GM19324 (cell line): ENCODE measurements around the gene WSB2.

Source experiments
- ATAC-seq: cut with Tn5 transposase; IDR thresholded peaks from one replicate; pipeline ENCODE4 v1.9.1; 2021; ENCODE audit warnings: mild to moderate bottlenecking, moderate library complexity; ENCODE audit not compliant: unreplicated experiment, low FRiP score

Gene WSB2

GRCh38 chr12:118063576-118064391 lies 2.8 kb upstream of the WSB2 start:
- ATAC-seq: no peak

- ATAC-seq: no peak
These were observed 1.2 kb upstream of the WSB2 start for GRCh38 chr12:118061873-118062843.

DNA sequence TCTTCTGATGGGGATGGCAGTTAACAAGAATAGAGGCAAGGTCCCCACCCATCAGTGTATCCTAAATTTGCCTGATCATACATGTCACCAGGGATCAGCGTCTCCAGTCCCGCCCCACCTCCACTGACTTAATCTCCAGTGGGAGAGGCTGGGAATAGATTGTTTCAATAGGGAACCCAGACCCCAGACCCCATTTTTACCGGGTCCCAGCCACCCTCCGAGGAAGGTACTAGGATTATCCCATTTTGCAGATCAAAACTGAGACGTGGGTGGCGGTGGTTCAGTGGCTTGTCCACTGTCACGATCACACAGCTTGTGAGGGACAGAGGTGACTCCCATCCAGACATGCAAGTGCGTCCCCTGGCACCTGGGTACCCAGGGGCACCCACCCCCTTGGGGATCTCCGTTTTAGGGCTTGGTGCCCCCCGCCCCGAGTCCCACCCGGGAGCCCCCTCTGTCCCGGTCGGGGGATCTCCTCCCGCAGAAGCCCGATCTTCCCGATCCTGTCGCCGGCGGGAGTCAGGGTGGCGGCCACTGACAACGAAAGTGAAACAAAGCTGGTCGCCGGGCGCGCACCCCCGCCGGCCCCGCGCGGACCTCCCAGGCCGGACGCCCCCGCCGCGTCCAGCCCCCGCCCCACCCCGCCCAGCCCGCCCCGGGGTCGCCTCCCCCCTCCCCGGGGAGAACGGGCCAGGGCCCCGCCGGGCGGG lies 523 bp downstream of the WSB2 start:
- peak; percentile 41 for ATAC-seq

GRCh38 chr12:118059341-118060191 lies 1.4 kb downstream of the WSB2 start:
- no peak for ATAC-seq

DNA sequence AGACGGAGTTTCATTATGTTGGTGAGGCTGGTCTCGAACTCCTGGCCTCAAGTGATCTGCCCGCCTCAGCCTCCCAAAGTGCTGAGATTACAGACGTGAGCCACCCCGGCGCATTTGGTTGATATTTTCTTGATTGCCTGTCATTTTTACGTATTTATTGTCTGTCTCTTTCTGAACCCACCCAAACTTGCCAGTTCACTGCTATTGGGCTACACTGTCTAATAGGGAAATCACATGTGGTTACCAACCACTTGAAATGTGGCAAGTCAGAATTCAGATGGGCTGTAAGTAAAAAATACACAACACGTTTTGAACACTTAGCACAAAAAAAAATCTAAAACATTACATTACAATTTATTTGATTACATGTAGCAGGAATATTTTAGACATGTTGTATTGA lies 2.1 kb downstream of the WSB2 start:
- no peak for ATAC-seq

DNA sequence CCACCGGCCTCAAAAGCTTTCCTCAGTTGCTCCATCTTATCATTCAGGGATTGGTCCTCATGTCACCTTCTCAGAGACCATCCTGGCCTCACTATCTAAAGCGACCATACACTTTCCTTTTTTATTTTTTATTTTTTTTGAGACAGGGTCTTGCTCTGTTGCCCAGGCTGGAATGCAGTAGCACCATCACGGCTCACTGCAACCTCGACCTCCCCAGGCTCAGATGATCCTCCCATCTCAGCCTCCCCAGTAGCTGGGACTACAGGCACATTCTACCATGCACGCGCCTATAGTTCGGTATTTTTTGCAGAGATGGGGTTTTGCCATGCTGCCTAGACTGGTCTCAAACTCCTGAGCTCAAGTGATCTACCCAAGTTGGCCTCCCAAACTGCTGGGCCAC lies 2.8 kb downstream of the WSB2 start:
- ATAC-seq: no peak

DNA sequence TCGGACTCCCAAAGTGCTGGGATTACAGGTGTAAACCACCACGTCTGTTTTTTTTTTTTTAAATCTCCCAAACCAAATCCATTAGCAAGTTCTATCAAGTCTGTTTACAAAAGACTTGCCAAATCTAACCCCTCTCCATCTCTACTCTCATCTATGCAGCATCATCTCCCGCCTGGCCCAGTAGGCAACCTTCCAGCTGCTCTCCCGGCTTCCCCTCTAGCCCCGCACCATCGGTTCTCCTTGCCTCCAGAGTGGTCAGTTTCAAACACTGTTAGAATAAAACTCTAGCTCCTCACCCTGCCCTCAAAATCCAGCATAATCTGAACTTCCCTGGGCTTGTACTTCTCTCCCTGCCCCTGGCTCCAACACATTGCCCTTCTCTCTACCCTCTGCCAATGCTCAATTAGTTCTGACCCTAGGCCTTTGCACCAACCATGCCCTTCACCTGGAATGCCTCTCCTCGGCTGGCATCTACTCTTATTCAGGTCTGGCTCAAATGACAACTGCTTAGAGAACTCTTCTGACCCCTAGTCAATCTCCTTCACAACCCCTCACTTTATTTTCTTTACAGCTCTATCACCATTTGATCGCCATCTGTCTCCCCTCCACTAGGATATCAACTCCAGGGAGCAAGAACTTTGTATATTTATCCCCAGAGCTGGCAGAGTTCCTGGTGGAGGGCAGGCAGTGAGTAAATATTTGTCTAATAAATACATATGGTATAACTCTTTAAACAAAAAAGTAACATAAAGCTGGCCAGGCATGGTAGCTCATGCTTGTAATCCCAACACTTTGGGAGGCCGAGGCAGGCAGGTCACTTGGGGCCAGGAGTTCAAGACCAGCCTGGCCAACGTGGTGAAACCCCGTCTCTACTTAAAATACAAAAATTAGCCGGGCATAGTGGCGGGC lies 4.9 kb downstream of the WSB2 start:
- ATAC-seq: no peak

- peak; percentile 60 for ATAC-seq
These were observed 5.8 kb downstream of the WSB2 start for GRCh38 chr12:118055144-118055557.

DNA sequence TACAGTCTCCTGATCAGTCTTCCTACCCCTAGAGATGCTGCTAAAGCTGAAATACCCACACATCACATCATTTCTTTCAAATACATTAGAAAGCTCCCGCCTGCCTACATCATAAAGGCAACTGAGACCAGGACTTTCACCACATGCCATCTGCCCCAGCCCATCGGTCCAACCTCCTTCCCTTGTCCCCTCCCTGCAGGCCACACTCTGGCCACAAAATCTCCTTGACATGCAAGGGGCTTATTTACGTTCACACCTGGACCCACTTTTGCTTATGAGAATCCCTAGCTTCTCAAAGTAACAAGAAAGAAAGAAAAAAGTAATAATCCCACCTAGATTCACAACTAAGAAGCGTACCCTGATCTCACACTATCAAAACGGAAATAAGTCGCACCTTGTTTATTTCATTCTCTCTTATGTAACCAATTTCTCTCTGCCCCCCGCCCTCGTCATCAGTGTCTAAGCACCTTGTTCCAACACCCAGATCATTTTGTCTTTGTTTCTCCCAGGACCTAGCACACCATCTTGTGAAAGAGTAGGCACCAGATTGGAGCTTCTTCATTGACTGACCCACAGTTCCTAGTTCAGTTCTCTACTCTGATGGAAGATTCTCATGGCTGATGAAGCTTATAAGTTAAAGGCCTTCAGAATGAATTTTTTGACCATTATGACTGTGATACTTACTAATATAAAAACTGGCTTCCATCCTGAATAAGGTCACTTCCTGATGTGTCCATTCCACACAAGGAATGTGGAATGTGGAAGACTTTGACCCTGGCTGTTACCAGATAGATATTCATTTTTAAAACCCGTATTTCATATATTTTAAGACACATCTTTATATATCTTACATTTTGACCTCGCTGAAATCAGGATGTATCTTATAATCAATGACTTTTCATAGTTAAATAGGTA lies 7.7 kb downstream of the WSB2 start:
- no peak for ATAC-seq

- no peak for ATAC-seq
These were observed 8.5 kb downstream of the WSB2 start for GRCh38 chr12:118052324-118053070.

GRCh38 chr12:118050972-118051910 lies 9.7 kb downstream of the WSB2 start:
- ATAC-seq: no peak

DNA sequence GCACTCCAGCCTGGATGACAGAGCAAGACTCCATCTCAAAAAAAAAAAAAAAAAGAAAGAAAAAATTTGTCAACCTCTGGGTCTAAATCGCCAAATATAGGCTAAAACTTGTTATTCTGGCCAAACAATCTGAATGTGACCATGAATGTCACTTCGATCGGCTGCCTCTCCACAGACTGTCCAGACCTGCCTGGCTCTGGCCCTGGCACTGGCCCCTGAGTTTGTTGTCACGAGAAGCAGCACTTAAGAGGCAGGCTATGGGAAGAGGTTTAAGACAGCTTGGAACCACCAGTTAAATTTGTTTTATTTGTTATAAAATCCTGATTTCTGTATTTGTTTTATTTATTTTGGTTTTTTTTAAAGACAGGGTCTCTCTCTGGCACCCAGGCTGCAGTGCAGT lies 14.5 kb downstream of the WSB2 start:
- ATAC-seq: no peak

DNA sequence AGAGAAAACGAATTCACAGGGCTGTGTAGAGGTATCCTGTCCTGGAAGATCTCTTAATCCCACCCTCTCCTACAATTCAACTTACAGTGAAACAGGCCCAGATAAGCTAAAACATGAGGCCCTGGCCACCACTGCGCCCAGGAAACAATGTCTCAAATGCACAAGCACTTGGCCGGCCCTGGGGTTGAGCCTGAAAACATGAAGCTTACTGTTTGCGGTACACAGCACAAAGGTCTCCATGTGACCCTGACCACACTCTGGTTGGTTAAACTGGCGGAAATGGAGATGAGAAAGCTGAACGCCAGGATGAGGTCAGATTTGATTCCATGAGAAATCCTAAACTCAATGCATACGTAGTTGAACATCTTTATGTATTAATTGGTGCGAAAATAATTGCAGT lies 16.4 kb downstream of the WSB2 start:
- no peak for ATAC-seq

- ATAC-seq: no peak
These were observed 16.9 kb downstream of the WSB2 start for GRCh38 chr12:118044075-118044474.

DNA sequence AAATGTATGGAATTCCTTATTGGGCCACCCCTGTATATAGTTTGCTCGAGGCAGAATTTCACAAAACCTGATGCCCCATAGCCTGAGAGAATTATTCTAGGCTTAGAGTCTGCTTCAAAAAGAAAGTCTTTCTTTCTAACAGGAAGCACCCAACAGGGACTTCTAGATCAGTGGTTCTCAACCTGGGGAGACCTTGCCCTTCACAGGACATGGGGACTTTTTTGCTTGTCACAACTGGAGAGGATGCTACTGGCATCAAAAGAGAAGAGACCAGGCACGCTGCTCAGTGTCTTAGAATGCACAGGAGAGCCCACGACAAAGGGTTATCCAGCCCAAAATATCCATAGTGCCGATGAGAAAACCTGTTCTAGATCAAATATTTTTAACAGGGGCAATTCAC lies 18.9 kb downstream of the WSB2 start:
- ATAC-seq: no peak

- ATAC-seq: no peak
These were observed 22.8 kb downstream of the WSB2 start for GRCh38 chr12:118038137-118038536.
